HG02970 (cell line): Measurements from ENCODE around the gene TSTD1.
"Not testable (repeated sequence)": the region's sequence is repeated elsewhere in the genome, so short reads cannot be mapped to it uniquely, and the experiment has no call there.

ENCODE experiments used
- ATAC-seq: cut with Tn5 transposase; IDR thresholded peaks from one replicate; pipeline ENCODE4 v1.9.1; 2021; ENCODE audit warnings: mild to moderate bottlenecking, moderate library complexity, moderate number of reproducible peaks; ENCODE audit not compliant: unreplicated experiment, low FRiP score

Gene TSTD1

DNA sequence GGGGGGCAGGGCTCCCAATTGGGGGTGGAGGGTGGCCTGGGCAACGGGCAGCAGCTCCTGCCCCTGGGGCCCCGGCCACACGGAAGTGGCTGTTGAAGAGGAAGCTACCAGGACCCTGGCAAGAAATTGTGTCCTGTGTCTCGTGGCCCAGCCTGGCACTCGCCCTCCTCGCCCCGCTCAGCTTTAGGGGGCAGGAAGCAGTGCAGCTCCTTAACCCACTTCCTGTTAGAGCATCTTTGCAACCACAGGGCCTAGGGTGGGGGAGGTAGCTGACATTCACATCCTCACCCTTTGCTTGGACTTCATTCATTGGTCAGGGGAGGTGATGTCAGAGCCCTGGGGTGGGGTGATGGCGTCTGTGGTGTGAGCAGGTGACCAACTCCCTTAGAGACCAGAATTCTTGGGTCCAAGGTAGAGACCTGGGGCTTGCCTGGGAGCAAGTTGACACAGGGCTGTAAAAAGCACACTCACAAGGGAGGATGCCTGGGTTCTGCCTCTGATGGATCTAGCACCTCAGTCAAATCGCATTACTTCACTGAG is 31.0 kb upstream of the TSTD1 start, which contains the start of gene ARHGAP30:
ARHGAP30 (minus strand) TSS at position 161 of the 540 bp plus-strand sequence. CDS start 267 bp downstream, outside the sequence.
- ATAC-seq = peak; percentile 65

DNA sequence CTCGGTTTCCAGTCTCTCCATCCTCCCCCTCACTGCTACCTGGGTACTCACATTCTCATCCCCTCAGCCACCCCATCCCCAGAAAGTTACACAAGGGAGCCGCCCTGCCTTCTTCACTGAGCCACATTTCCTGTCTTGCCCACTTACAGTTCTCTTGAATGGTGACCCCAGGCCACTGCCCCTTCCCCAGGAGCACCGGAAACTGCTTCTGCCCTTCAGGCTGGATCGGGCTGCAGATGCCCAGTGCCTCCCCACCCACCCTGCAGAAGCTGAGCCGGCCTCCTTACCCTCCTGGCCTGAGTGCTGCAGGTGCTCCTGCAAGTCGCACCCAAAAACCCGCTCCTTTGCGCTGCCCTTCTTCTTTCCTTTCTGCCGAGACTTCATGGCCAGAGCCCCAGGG is 30.5 kb upstream of the TSTD1 start:
- peak; percentile 9 for ATAC-seq

DNA sequence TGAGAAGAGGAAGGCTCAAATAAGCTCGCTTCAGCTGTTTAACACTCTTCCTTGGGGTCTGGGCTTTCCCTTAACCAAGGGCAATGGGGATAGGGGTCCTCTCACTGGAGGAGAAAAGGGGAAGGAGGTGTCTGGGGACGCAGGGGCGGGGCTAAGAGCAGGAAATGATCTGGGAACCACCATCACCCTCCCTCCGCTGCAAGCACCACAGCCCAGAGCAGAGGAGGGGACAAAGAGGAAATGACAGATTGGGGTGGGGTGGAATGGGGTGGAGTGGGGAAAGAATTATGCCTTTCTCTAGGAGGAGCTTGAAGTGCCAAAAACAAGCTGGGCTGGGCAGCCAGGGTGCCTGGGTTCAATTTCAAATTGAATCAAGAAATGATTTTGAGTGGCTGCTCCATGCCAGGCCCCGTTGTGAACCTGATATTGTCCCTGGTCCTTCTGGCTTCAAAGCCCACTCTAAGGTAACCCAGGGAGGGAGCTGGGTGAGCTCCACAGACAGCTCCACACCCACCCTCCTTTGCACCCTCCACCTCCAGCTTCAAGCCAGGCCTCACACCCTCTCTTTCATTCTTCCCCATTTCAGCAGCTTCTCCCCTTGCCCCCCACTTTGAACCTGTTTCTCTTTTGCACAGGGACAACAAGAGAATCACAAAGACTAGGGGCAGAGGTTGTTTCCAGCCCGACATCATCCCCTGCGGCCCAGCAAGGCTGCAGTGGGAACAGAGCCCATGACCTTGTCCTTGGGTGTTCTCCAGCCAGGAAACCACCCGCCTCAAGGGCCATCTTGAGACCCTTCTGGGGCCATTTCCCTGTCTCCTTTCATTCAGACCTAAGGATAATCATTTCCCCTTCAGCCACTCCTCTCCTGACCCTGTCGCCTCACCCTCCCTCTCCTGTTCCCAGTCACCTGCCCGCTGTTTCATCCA is 29.8 kb upstream of the TSTD1 start:
- ATAC-seq = no peak

DNA sequence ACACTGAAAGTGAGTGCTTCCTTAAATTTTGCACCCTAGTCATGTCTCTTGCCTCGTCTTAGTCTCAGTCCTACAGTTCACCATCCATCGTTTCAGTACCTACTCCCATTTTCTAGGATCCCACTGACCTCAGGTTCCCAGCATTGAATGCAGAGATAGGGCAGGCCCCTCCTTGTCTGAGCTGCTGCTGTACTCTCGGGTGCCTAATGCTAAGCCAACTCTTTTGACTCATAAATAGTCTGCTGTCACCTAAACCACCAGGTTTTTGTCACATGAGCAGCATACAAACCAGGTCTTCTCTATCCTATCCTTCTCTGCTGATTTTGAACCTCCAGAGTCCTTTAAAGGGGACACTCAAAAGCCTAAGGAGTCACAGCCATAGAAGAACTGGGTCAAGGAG is 27.9 kb upstream of the TSTD1 start:
- no peak for ATAC-seq

DNA sequence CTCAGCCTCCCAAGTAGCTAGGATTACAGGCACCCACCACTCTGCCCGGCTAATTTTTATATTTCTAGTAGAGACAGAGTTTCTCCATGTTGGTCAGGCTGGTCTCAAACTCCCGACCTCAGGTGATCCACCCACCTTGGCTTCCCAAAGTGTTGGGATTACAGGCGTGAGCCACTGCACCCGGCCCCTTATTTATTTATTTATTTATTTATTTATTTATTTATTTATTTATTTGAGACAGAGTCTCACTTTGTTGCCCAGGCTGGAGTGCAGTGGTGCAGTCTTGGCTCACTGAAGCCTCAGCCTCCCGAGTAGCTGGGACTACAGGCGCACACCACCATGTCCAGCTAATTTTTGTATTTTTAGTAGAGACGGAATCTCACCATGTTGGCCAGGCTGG is 26.9 kb upstream of the TSTD1 start:
- not testable (repeated sequence) for ATAC-seq

DNA sequence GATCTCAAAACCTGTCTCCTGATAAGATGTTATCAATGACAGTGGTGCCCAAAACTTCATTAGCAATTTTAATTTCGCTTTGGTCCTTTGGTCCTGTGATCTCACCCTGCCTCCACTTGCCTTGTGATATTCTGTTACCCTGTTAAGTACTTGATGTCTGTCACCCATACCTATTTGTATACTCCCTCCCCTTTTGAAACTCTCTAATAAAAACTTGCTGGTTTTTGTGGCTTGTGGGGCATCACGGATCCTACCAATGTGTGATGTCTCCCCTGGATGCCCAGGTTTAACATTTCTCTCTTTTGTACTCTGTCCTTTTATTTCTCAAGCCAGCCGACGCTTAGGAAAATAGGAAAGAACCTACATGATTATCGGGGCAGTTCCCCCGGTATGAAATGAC is 25.2 kb upstream of the TSTD1 start:
- ATAC-seq = not testable (repeated sequence)

DNA sequence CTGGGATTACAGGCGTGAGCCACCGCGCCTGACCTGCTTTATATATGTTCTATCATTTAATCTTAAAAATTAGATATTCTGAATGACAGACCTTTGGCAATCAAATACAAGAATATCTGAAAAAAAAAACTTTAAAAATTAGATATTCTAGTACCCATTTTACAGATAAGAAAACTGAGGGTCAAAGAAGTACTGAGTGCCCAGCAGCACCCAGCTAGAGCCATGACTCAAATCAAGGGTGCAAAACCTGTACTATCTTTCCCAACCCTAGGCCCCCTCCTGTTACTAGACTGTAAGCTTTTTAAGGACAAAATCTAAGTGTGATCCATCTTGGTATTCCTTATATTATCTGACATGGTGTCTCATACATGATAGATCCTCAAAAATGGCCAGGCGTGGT is 22.7 kb upstream of the TSTD1 start:
- no peak for ATAC-seq

DNA sequence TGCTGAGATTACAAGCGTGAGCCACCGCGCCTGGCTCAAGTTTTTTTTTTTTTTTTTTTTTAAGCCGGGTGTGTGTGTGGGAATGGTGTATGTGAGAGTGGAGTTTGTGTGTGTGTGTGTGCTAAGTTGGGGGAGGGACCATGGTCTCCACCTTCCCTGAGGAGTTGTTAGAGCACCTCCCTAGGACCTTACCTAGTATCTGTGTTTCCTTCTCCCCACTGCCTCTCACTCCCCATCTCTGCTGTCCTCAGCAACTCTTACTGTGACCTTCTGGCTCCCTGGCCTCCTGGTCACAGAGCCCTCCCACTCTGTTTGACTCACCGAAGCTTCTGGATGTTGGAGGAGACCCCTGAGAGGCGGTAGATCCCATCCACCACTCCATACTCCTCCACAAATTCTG is 20.5 kb upstream of the TSTD1 start:
- no peak for ATAC-seq

DNA sequence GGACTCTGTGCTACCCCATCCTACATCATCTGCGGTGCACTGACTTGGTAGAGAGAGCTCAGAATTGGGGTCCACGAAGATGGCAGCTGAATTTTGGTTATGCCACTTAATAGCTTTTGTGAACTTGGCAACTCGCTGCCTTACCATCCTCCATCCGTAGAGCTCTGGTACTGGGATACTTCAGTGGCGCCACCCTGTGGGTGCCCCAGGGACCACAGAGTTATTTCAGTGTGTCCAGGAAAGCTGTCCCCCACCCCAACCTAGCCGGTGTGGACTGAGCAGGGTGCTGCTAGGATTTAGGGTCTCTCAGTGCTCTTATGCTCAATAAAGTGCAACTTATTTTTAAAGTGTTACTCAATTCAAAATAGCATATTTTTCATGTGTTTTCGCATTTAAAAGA is 16.0 kb upstream of the TSTD1 start:
- no peak for ATAC-seq

DNA sequence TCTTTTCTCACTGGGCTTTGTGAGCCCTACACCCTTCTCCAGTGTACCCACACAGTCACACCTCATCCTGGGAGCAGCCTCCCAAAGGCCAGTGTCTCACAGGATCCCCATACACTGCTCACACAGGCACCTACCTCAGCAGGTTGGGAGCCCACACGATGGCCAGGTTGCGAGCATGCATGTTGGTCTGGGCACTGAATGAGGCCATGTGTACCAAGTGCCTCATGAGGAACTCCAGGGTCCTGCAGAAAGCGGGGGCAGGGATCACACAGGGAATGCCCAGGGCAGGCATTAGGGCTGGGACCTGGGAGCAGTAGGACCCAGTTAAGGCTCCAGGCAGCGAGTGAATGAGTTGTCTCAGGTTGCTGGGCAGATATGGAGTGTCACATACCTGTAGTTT is 15.5 kb upstream of the TSTD1 start:
- no peak for ATAC-seq

DNA sequence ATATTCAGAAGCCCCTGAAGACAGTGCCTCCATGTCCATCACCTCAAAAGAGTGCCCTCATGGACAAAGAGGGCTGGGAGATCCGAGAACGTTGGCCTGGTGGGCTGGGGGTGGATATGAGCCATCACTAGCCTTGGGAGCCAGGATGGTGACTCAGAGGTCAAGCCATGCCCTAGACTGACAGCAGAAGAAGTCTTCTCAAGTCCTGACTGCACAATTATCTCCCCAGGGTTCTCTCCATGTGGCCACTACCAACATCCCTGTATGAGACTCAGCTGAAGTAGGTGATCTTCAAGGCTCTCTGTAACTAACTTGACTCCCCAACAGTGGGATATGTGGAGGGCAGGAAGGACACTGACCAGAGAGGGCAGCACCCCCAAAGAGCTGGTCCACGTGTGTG is 14.1 kb upstream of the TSTD1 start:
- ATAC-seq = no peak

DNA sequence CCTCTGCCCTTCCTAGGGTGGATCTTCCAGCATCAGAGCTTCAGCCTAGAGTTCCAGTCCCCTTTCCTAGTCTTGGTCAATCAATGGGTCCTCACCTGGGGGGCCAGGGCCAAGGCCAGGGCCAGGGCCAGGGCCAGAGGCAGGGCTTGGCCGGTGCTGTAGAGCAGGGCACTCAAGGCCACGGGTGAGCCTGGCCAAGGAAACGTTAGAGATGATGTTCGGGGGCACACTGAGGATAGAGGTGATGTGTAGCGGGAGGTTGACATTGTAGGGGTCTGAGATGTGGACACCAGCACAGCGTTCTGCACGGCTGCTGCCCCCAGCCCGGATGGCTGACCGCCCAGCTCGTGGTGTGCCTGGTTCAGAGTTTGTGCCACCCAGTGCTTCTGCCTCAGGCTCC is 12.5 kb upstream of the TSTD1 start:
- ATAC-seq = no peak

DNA sequence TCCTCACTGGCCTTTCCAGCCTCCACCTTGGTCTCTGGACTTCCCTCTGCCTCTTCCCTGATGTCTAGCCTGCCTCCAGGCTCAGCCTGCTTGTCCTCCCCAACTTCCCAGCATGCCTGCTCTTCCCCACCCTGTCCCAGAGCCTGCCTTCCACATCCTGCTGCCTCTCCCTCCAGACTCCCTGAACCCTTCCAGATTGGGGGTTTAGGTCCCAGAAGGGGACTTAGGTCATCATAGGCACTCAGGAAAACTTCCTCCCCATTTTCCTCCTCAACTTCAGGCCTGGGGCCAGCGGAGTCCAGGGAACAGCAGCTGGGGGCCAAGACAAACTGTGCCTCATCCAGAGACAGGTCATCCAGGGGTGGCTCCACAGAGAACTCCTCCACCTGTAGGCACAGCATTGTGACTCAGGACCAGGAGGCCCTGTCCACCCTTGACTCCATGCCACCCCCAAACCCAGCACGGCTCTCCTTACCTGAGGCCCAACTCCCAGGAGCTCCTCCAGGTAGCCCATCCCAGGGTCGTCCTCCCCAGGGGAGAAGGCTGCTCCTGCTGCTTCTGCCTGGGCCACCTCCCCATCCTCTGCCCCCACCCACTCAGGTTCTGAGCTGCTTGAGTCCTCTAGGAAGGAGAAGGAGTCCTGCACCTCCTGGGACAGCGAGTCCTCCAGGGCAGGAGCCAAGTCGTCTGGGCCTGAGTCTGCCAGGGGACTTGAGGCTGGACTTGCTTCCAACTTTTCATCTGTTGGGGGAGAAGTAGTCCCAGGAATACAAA is 10.4 kb upstream of the TSTD1 start:
- ATAC-seq = no peak

DNA sequence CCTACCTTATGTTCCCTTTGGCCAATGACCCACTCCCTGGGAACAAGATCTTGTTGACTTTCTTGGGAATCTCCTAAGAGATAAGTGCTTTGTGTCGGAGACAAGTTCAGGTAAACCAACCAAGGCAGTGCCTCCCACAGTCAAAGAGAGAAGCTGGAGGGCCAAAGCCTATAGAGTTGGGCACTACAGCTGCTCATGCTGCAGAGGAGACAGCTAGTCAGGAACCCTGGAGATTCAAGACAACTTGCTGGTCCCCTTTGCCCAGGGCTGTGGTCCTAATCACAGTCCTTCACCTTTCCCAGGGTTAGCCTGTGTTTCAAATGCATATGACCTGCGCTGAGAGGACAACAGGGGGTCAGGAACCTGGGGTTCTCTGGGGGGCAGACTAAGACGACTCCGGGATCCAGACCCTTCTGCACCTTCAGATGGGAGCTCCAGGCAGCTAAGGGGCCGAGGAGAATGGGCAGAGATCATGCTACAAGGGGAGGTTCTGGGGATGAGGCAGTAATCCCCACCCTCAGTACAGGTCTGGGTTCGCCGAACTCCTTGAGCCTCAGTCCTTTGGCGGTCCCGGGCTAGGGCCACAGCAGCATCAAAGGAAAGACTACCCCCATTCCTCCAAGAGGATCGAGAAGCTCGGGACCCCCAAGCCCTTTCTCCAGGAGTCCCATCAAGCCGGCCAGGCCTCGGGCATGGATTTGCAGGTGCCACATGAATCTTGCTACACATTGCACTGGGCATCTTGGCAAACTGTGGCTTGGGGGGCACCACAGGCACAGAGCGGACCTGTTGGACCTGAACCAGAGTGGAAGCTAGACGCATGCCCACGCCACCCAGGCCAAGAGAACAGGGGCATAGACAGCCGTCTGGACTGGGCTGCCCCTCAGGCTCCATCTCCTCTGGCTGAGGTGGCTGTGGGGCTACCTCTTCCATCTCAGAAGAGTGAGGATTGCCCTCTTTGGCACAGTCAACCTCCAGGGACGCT is 9.0 kb upstream of the TSTD1 start:
- ATAC-seq = no peak

DNA sequence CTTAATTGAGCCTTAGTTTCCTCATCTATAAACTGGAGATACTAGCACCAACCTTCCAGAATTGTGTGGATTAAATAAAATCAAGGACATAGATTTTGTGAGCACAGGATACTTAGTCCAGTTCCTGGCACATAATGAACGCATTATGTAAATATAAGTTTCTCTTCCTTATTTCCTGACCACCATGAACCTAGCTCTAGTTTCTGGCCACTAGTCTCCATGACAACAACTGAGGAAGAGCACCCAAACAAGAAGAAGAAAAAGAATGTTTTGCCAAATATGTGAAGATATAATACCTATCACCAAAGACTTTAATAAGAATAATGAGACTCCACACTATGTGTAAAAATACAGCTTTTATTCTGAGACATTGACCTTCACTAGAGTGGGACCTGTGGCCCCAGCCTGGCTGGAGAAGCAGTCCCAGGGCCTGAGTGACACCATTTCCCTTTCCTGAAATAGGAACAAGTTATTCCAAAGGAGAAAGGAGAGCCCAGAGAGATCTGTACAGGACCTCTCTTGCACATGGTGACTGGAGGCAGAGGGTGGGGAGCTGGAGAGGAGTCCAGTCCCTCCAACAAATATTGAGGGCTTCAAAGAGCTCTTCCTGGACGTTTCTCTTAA is 8.0 kb upstream of the TSTD1 start:
- no peak for ATAC-seq

DNA sequence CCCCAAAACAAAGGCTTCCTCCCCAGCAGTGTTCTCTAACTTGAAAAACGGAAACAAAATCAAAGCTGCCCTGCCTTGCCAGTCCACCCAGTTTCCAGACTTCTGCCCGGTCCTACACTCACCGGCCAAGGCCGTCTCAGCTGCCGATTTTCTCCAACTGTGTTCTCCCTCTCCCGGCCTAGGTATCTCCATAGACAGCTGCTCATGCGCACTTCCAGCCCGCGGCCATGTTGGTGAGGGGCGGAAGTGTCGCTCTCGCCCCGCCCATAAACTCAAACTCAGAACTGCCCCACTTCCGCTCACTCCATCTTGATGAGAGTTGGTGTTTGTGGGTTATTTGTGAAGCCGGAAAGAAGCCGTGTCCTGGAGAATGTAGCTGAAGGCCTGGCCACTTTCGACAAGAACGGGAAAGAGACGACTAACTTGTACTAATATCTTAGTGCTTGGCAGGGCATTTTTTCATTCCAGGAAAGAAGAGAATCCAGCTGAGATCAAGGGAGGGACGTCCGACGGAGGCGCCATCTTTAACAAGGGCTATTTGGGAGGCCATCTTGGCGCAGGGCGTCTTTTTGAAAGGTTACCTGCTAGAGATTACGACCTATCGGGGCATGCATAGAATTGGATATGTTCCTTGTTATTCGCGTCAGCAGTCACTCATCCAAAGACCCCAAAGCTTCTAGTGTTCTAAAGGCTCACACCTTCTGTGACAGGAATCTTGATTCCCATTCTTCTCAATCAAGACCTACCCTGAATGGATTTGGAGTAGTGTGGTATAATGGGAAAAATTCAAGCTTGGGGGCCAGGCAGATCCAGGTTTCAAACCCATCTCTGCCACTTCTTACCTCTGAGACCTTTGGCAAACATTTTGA is 7.2 kb upstream of the TSTD1 start, which contains the start of gene USF1:
USF1 (minus strand) TSS at position 242 of the 869 bp plus-strand sequence. CDS start 2,702 bp downstream, outside the sequence.
- peak; percentile 66 for ATAC-seq

DNA sequence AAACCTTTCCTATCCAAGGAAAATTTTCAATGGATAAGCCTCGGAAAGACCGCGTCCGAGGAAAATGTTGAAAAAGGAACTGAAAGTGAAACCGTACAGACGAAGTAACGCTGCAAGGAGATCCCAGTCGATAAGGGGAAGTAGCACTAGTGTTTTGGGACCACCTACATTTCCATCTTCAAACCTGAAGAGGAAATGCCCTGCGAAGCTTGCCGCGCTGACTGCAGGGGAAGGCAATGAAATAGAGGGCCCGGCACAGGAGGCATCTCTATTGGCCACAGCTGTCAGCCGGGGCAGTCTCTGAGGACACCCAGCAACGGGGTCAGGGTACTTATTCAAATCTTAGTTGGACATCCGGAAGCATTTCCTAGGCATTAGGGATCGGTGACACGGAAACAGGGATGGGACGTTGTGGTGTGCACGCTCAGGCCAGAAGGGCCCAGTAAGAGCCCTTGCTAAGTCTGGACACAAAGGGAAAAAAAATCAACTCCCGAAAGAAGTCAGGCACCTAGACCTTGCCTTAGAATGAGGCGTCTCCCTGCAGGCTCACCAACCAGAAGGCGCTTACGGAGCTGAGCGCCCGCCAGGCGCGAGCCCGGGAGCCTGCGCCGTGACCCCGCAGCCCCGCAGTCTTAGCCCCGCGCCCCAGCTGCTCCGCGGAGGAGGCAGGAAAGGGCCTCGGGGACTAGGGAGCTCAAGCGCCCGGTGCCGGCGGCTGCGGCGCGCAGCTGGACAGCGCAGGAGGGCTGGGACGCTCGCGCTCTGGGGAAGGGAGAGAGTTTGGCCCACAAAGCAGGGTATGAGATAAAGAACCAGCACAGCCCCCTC is 6.4 kb upstream of the TSTD1 start:
- peak; percentile 30 for ATAC-seq

DNA sequence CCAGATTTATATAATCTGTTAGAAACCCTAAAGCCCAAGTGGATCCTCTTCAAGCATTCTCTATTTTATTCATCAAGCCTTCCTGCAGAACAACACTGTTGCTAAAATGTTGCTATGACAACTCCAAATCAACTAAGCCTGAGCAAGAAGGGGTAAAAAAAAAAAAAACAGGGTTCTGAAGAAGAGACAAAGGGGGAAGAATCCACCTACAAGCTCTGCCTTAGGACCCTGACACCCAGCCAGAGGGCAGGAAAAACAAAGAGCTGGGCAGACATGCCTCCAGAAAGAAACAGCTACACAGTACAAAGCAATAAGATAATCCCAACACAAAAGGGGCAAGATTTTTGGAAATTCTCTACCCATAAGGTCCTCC is 5.8 kb upstream of the TSTD1 start:
- no peak for ATAC-seq
